ENCODE measurements around the gene DDR2. TPM values are rescaled to one million over a fixed set of nuclear protein-coding genes. Genes with fewer than 3 reads are reported as not detected.

DDR2 gene
- 42.5 TPM for total RNA-seq

DNA sequence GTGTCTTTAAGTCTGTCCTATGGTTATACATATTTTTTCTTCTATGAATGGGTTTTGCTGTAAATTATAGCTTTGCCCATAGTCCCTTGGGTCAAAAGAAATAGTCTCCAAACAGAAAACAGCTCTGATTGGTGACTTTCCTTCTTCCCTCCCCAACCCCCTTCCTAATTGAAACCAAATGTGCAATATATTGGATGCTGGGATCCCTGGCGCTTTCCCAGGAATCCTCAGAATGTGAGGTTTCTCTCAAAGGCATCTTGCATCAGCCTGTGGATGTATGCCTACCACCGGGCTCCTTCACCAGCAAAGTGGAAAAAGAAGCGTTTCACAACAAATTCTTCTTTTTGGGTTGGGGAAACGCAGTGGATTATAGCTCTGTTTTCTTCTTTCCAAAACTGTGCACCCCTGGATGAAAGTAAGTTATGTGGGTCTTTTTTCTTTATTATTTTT lies at the start of gene DDR2:
DDR2 (plus strand) TSS at position 248 of the 450 bp plus-strand sequence. CDS start 86,600 bp downstream, outside the sequence.

DNA sequence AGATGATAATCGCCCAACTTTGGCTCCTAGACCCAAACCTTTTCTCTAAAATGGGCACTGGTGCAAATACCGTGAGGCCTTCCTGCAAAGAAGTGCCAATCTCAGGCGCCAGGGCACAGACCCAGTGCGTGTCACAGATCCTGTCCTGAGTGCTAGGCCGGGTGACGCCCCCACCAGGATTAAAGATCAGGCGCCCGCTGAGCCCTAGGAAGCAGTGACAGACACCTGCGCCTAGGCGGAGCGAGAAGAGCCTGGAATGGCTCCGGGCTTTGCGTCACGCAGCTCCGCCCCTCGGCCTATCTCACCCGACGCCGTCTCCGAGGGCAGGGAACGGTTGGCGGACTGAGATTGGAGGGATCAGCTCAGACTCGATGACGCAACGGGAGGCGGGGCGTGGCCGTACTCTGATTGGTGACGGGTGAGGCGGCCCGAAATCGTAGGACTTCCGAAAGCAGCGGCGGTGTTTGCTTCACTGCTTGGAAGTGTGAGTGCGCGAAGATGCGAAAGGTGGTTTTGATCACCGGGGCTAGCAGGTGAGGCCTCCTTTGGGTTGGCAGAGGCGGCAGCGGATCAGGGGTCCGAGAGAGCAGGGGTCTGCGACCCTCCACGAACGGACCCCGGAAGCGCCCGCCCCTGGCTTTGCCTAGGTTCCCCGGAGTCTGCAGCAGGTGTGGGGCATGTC lies 158.2 kb downstream of the DDR2 start, which contains the start of gene HSD17B7:
HSD17B7 (plus strand) TSS at position 400 of the 682 bp plus-strand sequence; CDS start at position 499, 99 bp downstream.

Small RNAs within 50 kb of the gene (small RNA-seq; reads per million reads assigned to genes)
- gene RN7SL861P (ENCODE audit: low replicate concordance) = not detected

Other genes starting within 250 kb of the DDR2 start
- 0.35 TPM for gene SH2D1B, start 220.3 kb upstream of the DDR2 start, total RNA-seq
- gene UHMK1, start 134.6 kb upstream of the DDR2 start, total RNA-seq = 40.0 TPM
- gene UAP1, start 70.7 kb upstream of the DDR2 start, total RNA-seq = 27.8 TPM
- 18.5 TPM for gene HSD17B7, start 158.2 kb downstream of the DDR2 start, total RNA-seq
- gene CCDC190, start 228.7 kb downstream of the DDR2 start, total RNA-seq = 1.1 TPM